C4-2B (cell line): ENCODE measurements around the gene NAIF1.

Source experiments
- H3K27ac ChIP-seq: fragments of 450-650 bp; 2 replicates; pipeline ENCODE4 v1.5.1; 2017
- ZFX ChIP-seq: fragments of 450-650 bp; IDR thresholded peaks from 2 replicates; pipeline ENCODE4 v1.6.1; 2017
- TF ChIP-seq, protein P1 (sequence below): fragments of 450-650 bp; conservative IDR thresholded peaks from 2 replicates; pipeline ENCODE4 v1.5.1; 2017; ENCODE audit warnings: mild to moderate bottlenecking

The NAIF1 gene

GRCh38 chr9:128109050-128109709 lies 42.1 kb upstream of the NAIF1 start:
- no peak for TF ChIP-seq ZFX
- TF ChIP-seq, protein P1, sequence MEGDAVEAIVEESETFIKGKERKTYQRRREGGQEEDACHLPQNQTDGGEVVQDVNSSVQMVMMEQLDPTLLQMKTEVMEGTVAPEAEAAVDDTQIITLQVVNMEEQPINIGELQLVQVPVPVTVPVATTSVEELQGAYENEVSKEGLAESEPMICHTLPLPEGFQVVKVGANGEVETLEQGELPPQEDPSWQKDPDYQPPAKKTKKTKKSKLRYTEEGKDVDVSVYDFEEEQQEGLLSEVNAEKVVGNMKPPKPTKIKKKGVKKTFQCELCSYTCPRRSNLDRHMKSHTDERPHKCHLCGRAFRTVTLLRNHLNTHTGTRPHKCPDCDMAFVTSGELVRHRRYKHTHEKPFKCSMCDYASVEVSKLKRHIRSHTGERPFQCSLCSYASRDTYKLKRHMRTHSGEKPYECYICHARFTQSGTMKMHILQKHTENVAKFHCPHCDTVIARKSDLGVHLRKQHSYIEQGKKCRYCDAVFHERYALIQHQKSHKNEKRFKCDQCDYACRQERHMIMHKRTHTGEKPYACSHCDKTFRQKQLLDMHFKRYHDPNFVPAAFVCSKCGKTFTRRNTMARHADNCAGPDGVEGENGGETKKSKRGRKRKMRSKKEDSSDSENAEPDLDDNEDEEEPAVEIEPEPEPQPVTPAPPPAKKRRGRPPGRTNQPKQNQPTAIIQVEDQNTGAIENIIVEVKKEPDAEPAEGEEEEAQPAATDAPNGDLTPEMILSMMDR, result no peak
- H3K27ac ChIP-seq, result no peak overlapping the region

DNA sequence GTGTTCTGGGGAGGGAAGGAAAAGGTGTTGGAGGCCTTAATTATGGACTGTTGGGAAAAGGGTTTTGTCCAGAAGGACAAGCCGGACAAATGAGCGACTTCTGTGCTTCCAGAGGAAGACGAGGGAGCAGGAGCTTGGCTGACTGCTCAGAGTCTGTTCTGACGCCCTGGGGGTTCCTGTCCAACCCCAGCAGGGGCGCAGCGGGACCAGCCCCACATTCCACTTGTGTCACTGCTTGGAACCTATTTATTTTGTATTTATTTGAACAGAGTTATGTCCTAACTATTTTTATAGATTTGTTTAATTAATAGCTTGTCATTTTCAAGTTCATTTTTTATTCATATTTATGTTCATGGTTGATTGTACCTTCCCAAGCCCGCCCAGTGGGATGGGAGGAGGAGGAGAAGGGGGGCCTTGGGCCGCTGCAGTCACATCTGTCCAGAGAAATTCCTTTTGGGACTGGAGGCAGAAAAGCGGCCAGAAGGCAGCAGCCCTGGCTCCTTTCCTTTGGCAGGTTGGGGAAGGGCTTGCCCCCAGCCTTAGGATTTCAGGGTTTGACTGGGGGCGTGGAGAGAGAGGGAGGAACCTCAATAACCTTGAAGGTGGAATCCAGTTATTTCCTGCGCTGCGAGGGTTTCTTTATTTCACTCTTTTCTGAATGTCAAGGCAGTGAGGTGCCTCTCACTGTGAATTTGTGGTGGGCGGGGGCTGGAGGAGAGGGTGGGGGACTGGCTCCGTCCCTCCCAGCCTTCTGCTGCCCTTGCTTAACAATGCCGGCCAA lies 41.3 kb upstream of the NAIF1 start:
- H3K27ac ChIP-seq, result no peak overlapping the region
- TF ChIP-seq, protein P1, result no peak
- no peak for TF ChIP-seq ZFX

DNA sequence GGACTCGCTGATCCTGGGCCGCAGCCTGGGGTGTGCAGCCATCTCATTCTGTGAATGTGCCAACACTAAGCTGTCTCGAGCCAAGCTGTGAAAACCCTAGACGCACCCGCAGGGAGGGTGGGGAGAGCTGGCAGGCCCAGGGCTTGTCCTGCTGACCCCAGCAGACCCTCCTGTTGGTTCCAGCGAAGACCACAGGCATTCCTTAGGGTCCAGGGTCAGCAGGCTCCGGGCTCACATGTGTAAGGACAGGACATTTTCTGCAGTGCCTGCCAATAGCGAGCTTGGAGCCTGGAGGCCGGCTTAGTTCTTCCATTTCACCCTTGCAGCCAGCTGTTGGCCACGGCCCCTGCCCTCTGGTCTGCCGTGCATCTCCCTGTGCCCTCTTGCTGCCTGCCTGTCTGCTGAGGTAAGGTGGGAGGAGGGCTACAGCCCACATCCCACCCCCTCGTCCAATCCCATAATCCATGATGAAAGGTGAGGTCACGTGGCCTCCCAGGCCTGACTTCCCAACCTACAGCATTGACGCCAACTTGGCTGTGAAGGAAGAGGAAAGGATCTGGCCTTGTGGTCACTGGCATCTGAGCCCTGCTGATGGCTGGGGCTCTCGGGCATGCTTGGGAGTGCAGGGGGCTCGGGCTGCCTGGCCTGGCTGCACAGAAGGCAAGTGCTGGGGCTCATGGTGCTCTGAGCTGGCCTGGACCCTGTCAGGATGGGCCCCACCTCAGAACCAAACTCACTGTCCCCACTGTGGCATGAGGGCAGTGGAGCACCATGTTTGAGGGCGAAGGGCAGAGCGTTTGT lies 40.5 kb upstream of the NAIF1 start:
- TF ChIP-seq, protein P1, result no peak
- no peak for TF ChIP-seq ZFX
- H3K27ac ChIP-seq, result no peak overlapping the region

- TF ChIP-seq, protein P1, result no peak
- no peak for TF ChIP-seq ZFX
- H3K27ac ChIP-seq, result no peak overlapping the region
Measured at GRCh38 chr9:128106940-128107467, 39.9 kb upstream of the NAIF1 start.

DNA sequence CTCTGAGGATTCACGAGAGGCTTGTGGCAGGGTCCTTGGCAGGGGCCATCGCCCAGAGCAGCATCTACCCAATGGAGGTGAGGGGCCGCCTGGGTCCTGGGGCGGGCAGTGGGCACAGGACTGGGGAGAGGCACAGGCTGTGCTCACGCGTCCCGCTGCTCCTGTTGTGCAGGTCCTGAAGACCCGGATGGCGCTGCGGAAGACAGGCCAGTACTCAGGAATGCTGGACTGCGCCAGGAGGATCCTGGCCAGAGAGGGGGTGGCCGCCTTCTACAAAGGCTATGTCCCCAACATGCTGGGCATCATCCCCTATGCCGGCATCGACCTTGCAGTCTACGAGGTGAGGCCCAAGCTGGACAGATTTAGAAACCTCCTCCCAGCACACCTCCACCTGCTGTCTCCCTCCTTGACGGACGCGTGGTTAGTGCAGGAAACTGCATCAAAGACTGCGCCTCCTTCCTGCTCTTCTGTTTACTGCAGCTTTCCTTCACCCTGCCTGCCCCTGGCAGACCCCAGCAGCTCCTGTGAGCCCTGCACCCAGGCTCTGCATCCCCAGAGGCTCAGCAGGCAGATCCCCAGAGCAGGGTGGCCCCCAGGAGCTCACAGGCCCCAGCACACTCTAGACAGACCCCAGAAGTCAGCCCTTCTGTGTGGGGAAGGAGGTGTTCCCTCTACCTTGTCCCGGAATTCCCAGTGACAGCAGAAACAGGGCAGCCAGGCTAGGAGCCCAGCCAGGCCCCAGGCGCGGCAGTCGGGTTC lies 39.2 kb upstream of the NAIF1 start:
- TF ChIP-seq, protein P1, result no peak
- TF ChIP-seq ZFX, result no peak
- H3K27ac ChIP-seq, result no peak overlapping the region

DNA sequence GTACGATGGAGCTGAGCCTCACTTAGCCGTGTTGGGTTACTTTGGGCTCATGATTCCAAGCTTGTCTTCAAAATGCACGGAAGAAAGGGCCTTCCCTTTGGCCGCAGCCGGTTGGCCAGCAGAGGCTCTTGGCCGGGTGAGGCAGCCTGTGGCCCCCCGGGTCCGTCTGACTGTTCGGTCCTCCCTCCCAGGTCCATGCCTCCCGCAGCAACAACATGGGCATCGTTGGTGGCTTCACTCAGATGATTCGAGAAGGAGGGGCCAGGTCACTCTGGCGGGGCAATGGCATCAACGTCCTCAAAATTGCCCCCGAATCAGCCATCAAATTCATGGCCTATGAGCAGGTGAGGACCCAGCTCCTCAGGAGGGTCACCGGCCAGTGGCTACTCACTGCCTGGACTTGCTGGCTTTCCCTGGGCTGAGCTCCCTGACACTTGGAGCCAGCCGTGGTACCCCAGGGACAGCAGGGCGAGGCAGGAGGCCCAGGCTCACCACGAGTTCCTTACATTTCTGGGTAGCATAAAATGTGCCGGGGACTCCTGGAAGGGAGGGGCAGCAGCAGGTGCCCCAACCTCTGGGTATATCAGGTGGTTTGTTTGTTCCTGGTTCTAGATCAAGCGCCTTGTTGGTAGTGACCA lies 38.5 kb upstream of the NAIF1 start:
- no peak for TF ChIP-seq ZFX
- TF ChIP-seq, protein P1, result no peak
- H3K27ac ChIP-seq, result no peak overlapping the region
